HEK293 (cell line): ENCODE measurements around the gene NHEJ1.

Experiments
- TCF7L2 ChIP-seq: IDR thresholded peaks from 2 replicates; pipeline ENCODE4 v1.6.1; 2011; ENCODE audit warnings: low read depth, mild to moderate bottlenecking, inconsistent platforms, low read length, moderate library complexity, borderline replicate concordance
- ZNF501 ChIP-seq: fragments of 450-650 bp; formaldehyde crosslinking; IDR thresholded peaks from 2 replicates; pipeline ENCODE4 v1.5.1; 2016; ENCODE audit warnings: missing biosample characterization, missing genetic modification characterization
- TF ChIP-seq, protein P1 (sequence below): fragments of 450-650 bp; formaldehyde crosslinking; IDR thresholded peaks from 2 replicates; pipeline ENCODE4 v1.5.1; 2016; ENCODE audit warnings: missing biosample characterization, missing genetic modification characterization
- TF ChIP-seq, protein P2 (sequence below): fragments of 450-650 bp; formaldehyde crosslinking; IDR thresholded peaks from 2 replicates; pipeline ENCODE4 v1.5.1; 2017; ENCODE audit warnings: missing biosample characterization, missing genetic modification characterization

DNA sequence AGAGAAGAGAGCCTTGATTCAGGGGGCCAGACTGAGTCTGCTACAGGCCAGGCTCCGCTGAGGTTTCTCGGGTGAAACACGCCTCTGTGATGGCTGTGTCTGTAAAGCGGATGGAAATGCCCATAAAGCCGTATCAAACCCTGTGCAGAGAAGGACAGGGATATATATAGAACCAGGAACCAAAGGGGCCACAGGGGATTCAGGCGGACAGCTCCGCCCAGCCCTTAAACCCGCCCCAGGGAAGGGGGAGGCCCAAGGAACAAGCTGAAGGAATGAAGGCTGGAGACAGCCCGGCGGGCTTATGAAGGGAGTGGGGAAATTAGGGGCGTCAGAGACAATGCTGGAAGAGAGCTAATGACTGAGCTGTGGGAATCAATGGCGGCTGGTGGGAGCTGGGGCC lies 42.1 kb downstream of the NHEJ1 start:
- TF ChIP-seq, protein P1, sequence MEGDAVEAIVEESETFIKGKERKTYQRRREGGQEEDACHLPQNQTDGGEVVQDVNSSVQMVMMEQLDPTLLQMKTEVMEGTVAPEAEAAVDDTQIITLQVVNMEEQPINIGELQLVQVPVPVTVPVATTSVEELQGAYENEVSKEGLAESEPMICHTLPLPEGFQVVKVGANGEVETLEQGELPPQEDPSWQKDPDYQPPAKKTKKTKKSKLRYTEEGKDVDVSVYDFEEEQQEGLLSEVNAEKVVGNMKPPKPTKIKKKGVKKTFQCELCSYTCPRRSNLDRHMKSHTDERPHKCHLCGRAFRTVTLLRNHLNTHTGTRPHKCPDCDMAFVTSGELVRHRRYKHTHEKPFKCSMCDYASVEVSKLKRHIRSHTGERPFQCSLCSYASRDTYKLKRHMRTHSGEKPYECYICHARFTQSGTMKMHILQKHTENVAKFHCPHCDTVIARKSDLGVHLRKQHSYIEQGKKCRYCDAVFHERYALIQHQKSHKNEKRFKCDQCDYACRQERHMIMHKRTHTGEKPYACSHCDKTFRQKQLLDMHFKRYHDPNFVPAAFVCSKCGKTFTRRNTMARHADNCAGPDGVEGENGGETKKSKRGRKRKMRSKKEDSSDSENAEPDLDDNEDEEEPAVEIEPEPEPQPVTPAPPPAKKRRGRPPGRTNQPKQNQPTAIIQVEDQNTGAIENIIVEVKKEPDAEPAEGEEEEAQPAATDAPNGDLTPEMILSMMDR = no peak
- TF ChIP-seq ZNF501 (tag by site-specific recombination) = no peak
- no peak for TF ChIP-seq TCF7L2
- TF ChIP-seq, protein P2, sequence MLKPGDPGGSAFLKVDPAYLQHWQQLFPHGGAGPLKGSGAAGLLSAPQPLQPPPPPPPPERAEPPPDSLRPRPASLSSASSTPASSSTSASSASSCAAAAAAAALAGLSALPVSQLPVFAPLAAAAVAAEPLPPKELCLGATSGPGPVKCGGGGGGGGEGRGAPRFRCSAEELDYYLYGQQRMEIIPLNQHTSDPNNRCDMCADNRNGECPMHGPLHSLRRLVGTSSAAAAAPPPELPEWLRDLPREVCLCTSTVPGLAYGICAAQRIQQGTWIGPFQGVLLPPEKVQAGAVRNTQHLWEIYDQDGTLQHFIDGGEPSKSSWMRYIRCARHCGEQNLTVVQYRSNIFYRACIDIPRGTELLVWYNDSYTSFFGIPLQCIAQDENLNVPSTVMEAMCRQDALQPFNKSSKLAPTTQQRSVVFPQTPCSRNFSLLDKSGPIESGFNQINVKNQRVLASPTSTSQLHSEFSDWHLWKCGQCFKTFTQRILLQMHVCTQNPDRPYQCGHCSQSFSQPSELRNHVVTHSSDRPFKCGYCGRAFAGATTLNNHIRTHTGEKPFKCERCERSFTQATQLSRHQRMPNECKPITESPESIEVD (tag by site-specific recombination) = no peak
